Neuronal stem cell (in vitro differentiated cells): ENCODE results near the gene C12orf60.
A peak's percentile ranks its signal among the peaks of the same experiment; 100 is the strongest.

Source experiments
- DNase-seq: peaks from one replicate; pipeline ENCODE4 v3.0.0-alpha.2; 2013; ENCODE audit warnings: low spot score
- H2AFZ ChIP-seq: one replicate; pipeline ENCODE4 v1.6.1; 2013; ENCODE audit warnings: mild to moderate bottlenecking, low read length, inconsistent platforms
- H2AK5ac ChIP-seq: 2 replicates; pipeline ENCODE4 v1.6.1; 2013; ENCODE audit warnings: low read depth, mild to moderate bottlenecking, inconsistent platforms, low read length, moderate library complexity, mixed read lengths
- H2BK120ac ChIP-seq: 2 replicates; pipeline ENCODE4 v1.6.1; 2013; ENCODE audit warnings: low read depth, mild to moderate bottlenecking, inconsistent platforms, low read length, moderate library complexity, mixed read lengths
- H2BK12ac ChIP-seq: one replicate; pipeline ENCODE4 v1.6.1; 2013; ENCODE audit warnings: low read length, inconsistent platforms
- H2BK15ac ChIP-seq: 2 replicates; pipeline ENCODE4 v1.6.1; 2013; ENCODE audit warnings: mild to moderate bottlenecking, low read length, inconsistent platforms, mixed read lengths
- H2BK5ac ChIP-seq: one replicate; pipeline ENCODE4 v1.6.1; 2013; ENCODE audit warnings: inconsistent platforms, mild to moderate bottlenecking, low read length, moderate library complexity
- H3K14ac ChIP-seq: one replicate; pipeline ENCODE4 v1.6.1; 2013; ENCODE audit warnings: low read length, inconsistent platforms
- H3K18ac ChIP-seq: 2 replicates; pipeline ENCODE4 v1.6.1; 2013; ENCODE audit warnings: low read length, inconsistent platforms
- H3K23ac ChIP-seq: 2 replicates; pipeline ENCODE4 v1.6.1; 2013; ENCODE audit warnings: low read depth, mild to moderate bottlenecking, mixed read lengths, low read length, inconsistent platforms; ENCODE audit not compliant: poor library complexity
- H3K27ac ChIP-seq: replicated peaks from 3 replicates; pipeline ENCODE4 v1.5.1; 2013; ENCODE audit warnings: low read length, inconsistent platforms
- H3K27me3 ChIP-seq, 3 experiments: 2 replicates each; pipeline ENCODE4 v1.6.1; 2013; ENCODE audit warnings: low read length in 3 of 3, mild to moderate bottlenecking in 2 of 3, inconsistent platforms in 1 of 3, low read depth in 1 of 3, mixed read lengths in 1 of 3, moderate library complexity in 1 of 3; ENCODE audit not compliant: control insufficient read depth in 3 of 3, insufficient read depth in 3 of 3
- H3K36me3 ChIP-seq, 2 donors: replicated peaks in 1 of 2; 2 replicates each; pipeline ENCODE4 v1.6.1; 2013; ENCODE audit warnings: low read length in 2 of 2; ENCODE audit not compliant: control insufficient read depth in 2 of 2, insufficient read depth in 2 of 2
- H3K4ac ChIP-seq: 2 replicates; pipeline ENCODE4 v1.6.1; 2013; ENCODE audit warnings: inconsistent platforms, mild to moderate bottlenecking, low read length, moderate library complexity
- H3K4me1 ChIP-seq, 2 donors: 1 replicate in 1 of 2; 2 replicates in 1 of 2; pipeline ENCODE4 v1.6.1; 2013; ENCODE audit warnings: low read length in 2 of 2, low read depth in 1 of 2; ENCODE audit not compliant: control insufficient read depth in 2 of 2, insufficient read depth in 1 of 2
- H3K4me2 ChIP-seq: one replicate; pipeline ENCODE4 v1.6.1; 2013; ENCODE audit warnings: mild to moderate bottlenecking, low read length, inconsistent platforms; ENCODE audit not compliant: insufficient read depth, poor library complexity, severe bottlenecking
- H3K4me3 ChIP-seq, 2 donors: 2 replicates each; pipeline ENCODE4 v1.5.1; 2013; ENCODE audit warnings: low read length in 2 of 2, mild to moderate bottlenecking in 2 of 2, inconsistent platforms in 1 of 2, moderate library complexity in 1 of 2
- H3K79me1 ChIP-seq: one replicate; pipeline ENCODE4 v1.6.1; 2013; ENCODE audit warnings: low read depth, mild to moderate bottlenecking, inconsistent platforms, low read length, moderate library complexity
- H3K9ac ChIP-seq: one replicate; pipeline ENCODE4 v1.6.1; 2013; ENCODE audit warnings: mild to moderate bottlenecking, low read depth, low read length, inconsistent platforms; ENCODE audit not compliant: poor library complexity
- H3K9me3 ChIP-seq, 2 donors: replicated peaks in 1 of 2; 2 replicates each; pipeline versions ENCODE3 to v1.6.1; 2013; ENCODE audit warnings: low read length in 2 of 2, mild to moderate bottlenecking in 2 of 2, inconsistent platforms in 1 of 2, low read depth in 1 of 2, mixed read lengths in 1 of 2, moderate library complexity in 1 of 2; ENCODE audit not compliant: control insufficient read depth in 2 of 2, insufficient read depth in 1 of 2
- H4K8ac ChIP-seq: one replicate; pipeline ENCODE4 v1.6.1; 2013; ENCODE audit warnings: low read depth, mild to moderate bottlenecking, inconsistent platforms, low read length, moderate library complexity
- H4K91ac ChIP-seq: one replicate; pipeline ENCODE4 v1.6.1; 2013; ENCODE audit warnings: low read length, low read depth, mild to moderate bottlenecking, inconsistent platforms; ENCODE audit not compliant: poor library complexity
- WGBS, 2 donors: extraction: QIAGEN DNeasy Blood & Tissue Kit; methylation state at CpG; one replicate each; pipeline ENCODE4 v1.1.7; 2013; ENCODE audit warnings: missing lambda C conversion rate in 2 of 2, mixed read lengths in 1 of 2; ENCODE audit not compliant: insufficient read length in 2 of 2, insufficient replicate concordance in 1 of 2; ENCODE audit errors: extremely low coverage in 2 of 2; 5-methylcytosine and 5-hydroxymethylcytosine counted together

C12orf60 gene

DNA sequence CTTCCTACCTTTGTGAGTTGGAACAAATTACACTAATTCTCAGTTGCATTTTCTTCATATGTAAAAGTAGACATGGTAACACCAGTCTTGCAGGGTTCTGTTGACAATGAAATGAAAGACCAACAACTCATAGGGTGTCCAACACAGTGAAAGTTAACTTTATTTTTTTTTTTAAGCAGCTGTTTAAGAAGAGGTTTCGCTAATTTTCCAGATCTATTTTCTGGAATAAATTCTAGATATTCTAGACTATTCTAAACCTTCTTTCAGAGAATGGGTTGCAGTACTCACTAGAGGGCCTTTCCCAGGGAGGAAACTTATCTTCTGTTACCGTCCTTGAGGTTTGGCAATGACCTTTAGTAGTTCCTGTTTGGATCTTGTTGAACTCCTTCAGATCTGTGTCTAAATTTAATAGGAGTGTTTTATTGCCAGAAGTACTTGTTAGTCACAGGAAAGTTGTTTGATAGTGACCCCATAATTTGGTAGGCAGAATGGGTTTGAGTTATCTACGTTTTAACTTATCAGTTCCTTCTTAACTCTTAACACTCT lies 42.6 kb downstream of the C12orf60 start:
- Histone ChIP-seq H2AK5ac (no peak overlapping the region), H3K27ac (no peak overlapping the region), H3K27me3 (no peaks in the 10 kb centered on the region), H2BK12ac (no peak overlapping the region), H3K9ac (no peak overlapping the region), H3K4me2 (no peak overlapping the region), H3K18ac (no peak overlapping the region), H2BK120ac (no peak overlapping the region), H3K36me3 (no peaks in the 10 kb centered on the region), H4K91ac (no peak overlapping the region), H4K8ac (no peak overlapping the region), H3K4me3 (no peak overlapping the region), H3K23ac (no peak overlapping the region), H3K14ac (no peak overlapping the region), H3K4ac (no peak overlapping the region), H2BK15ac (no peak overlapping the region), H3K9me3 (no peaks in the 10 kb centered on the region), H2AFZ (no peak overlapping the region), H2BK5ac (no peak overlapping the region), H3K4me1 (peaks cover 3 to 4% of the 10 kb centered on the region in 2 donors), H3K79me1 (no peaks in the 10 kb centered on the region)
- no peak for DNase-seq
- WGBS, 2 donors = no CpG with 5 or more reads among the region's 3 CpGs

DNA sequence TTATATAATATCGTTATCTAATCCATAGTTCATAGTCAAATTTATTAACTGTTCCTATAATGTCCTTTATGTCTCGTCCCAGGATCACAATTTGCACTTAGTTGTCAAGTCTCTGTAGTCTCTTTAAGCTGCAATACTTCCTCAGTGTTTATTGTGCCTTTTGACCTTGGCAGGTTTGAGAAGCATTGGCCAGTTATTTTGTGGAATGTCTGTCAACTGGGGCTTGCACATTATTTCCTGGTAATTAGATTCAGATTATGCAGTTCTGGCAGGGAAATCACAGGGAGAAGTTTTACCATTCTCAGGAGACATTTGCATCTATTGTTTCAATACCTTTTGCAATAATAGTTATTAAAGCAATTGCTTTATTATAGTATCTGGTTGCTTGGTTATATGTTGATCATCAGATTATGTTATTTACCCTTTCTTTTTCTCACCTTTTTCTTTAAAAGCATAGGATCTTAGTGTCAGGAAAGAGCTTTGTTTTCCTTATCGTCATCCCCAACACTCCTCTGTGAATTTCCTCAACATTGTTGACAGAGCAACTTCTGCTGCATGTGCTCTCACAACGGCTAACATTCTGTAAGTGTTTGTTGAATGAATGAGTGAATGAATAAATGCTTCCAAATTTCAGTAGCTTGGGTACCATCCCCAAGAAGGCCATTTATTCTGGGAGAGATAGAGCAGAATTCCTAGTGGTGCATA lies 43.6 kb downstream of the C12orf60 start:
- H3K4me1 ChIP-seq = peaks cover 4 to 5% of the 10 kb centered on the region in 2 donors
- no peak overlapping the region for H2BK5ac ChIP-seq
- H3K36me3 ChIP-seq = no peaks in the 10 kb centered on the region
- no peak overlapping the region for H3K18ac ChIP-seq
- H3K4ac ChIP-seq = no peak overlapping the region
- H3K4me3 ChIP-seq = no peak overlapping the region
- no peak overlapping the region for H4K91ac ChIP-seq
- H2BK12ac ChIP-seq = no peak overlapping the region
- no peak overlapping the region for H3K14ac ChIP-seq
- H3K9me3 ChIP-seq = no peaks in the 10 kb centered on the region
- no peak overlapping the region for H2AFZ ChIP-seq
- H3K79me1 ChIP-seq = no peaks in the 10 kb centered on the region
- H3K23ac ChIP-seq = no peak overlapping the region
- no peak overlapping the region for H3K9ac ChIP-seq
- H3K27ac ChIP-seq = no peak overlapping the region
- no peak overlapping the region for H4K8ac ChIP-seq
- H2BK120ac ChIP-seq = no peak overlapping the region
- H2BK15ac ChIP-seq = no peak overlapping the region
- DNase-seq = no peak
- no peak overlapping the region for H2AK5ac ChIP-seq
- no peaks in the 10 kb centered on the region for H3K27me3 ChIP-seq
- WGBS, 2 donors = 100% methylated on average over 1 of the region's 4 CpGs
- no peak overlapping the region for H3K4me2 ChIP-seq

DNA sequence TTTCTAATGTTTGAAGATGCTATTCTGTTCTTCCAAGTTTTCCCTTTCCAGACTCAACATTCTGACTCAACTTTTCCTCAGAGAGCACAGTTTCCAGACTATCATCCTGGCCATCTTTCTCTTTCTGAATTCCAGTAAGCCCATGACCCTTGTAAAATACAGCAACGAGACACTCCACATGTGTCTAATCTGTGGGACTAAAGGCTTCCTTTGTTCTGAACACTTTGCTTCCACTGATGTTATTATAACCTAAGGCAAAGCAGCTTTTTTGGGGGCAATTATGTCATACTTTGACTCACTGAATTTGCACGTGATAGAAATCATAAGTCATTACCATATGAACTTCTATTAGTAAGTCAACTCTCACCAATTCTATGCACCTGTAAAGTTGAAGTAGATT lies 46.2 kb downstream of the C12orf60 start:
- Histone ChIP-seq H2BK15ac (no peak overlapping the region), H2BK12ac (no peak overlapping the region), H3K18ac (no peak overlapping the region), H3K23ac (no peak overlapping the region), H4K91ac (no peak overlapping the region), H3K27ac (no peak overlapping the region), H3K9me3 (no peaks in the 10 kb centered on the region), H3K4me3 (no peak overlapping the region), H3K27me3 (no peaks in the 10 kb centered on the region), H2AK5ac (no peak overlapping the region), H3K9ac (no peak overlapping the region), H3K36me3 (no peaks in the 10 kb centered on the region), H3K4me2 (no peak overlapping the region), H2BK5ac (no peak overlapping the region), H4K8ac (no peak overlapping the region), H3K4ac (no peak overlapping the region), H2AFZ (no peak overlapping the region), H3K14ac (no peak overlapping the region), H3K4me1 (peaks cover 5 to 6% of the 10 kb centered on the region in 2 donors), H3K79me1 (no peaks in the 10 kb centered on the region), H2BK120ac (no peak overlapping the region)
- DNase-seq = no peak
- WGBS, 2 donors = no CpG with 5 or more reads among the region's 2 CpGs

DNA sequence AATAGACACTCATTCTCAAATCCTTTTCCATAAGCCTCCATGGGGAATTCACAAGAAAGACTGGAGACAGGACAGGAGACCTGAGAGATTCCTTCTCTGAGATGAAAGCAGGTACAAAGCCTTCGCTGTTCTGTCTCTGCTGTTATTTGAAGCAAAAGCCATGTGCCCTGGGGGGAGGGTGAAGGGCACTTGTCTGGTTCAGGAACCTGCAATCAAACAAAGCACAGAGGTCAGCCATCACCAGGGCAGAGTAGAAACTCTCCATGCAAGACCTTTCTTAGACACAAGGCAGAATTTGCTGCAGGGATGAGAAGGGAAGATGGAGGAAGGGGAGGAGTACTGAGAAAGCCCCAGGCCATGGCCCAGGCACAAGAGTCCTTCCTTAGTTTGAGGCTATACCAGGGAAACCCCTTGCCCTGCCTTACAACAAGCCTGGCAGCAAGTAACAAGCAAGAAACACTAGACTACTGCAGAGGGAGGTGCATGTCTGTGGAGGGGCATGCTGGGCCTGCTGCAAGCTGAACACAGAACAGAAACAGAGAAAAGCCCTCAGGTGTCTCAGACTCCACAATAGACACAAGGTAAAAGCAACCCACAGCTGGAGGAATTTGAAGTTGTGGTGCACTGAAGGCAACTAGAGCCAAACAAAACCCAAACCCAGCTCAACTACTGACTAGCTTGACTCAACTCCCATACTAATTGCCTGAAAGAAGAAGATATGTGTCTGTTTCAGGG lies 47.6 kb downstream of the C12orf60 start:
- Histone ChIP-seq H3K9ac (no peak overlapping the region), H2BK12ac (no peak overlapping the region), H3K4me2 (no peak overlapping the region), H3K14ac (no peak overlapping the region), H3K79me1 (no peaks in the 10 kb centered on the region), H2BK15ac (no peak overlapping the region), H2BK5ac (no peak overlapping the region), H3K4ac (no peak overlapping the region), H3K9me3 (no peaks in the 10 kb centered on the region), H3K27me3 (no peaks in the 10 kb centered on the region), H3K4me1 (peaks cover 5 to 8% of the 10 kb centered on the region in 2 donors), H4K91ac (no peak overlapping the region), H3K23ac (no peak overlapping the region), H3K4me3 (no peak overlapping the region), H3K36me3 (no peaks in the 10 kb centered on the region), H4K8ac (no peak overlapping the region), H2AK5ac (no peak overlapping the region), H3K18ac (no peak overlapping the region), H2BK120ac (no peak overlapping the region), H2AFZ (peak overlapping the region; percentile 60), H3K27ac (no peak overlapping the region)
- DNase-seq = no peak
- WGBS, 2 donors = no CpG with 5 or more reads among the region's 1 CpG
